GM18507 (cell line): ENCODE data around the gene C1orf198.

Experiments
- DNase-seq: peaks from one replicate; pipeline ENCODE4 v3.0.0; 2011; ENCODE audit warnings: low read depth; ENCODE audit not compliant: insufficient read length; ENCODE audit errors: extremely low spot score
- FAIRE-seq: peaks from 2 replicates; lab custom pipeline; 2011; peaks lifted over from hg19 to GRCh38; lab: Jason Lieb, UNC

C1orf198 gene

GRCh38 chr1:230794871-230795605 is 73.3 kb downstream of the C1orf198 start:
- DNase-seq (no peak), FAIRE-seq (no peak)

- DNase-seq, result no peak
- no peak for FAIRE-seq
These were observed 73.9 kb downstream of the C1orf198 start for GRCh38 chr1:230794431-230794830.

GRCh38 chr1:230793463-230793745 is 74.9 kb downstream of the C1orf198 start:
- no peak for FAIRE-seq
- DNase-seq, result no peak

GRCh38 chr1:230792691-230793462 is 75.4 kb downstream of the C1orf198 start:
- DNase-seq (no peak), FAIRE-seq (no peak)

GRCh38 chr1:230791986-230792564 is 76.2 kb downstream of the C1orf198 start:
- no peak for FAIRE-seq
- DNase-seq, result no peak

- DNase-seq, result no peak
- FAIRE-seq, result no peak
These were observed 78.3 kb downstream of the C1orf198 start for GRCh38 chr1:230790026-230790425.

GRCh38 chr1:230788561-230789275 is 79.6 kb downstream of the C1orf198 start:
- FAIRE-seq (no peak), DNase-seq (no peak)

GRCh38 chr1:230787471-230787870 is 80.8 kb downstream of the C1orf198 start:
- DNase-seq (no peak), FAIRE-seq (no peak)
